K562 (cell line): ENCODE data around the gene PSMD4. TPM values are rescaled to one million over a fixed set of nuclear protein-coding genes. Genes with fewer than 3 reads are reported as not detected.

Experiments used
- CEBPB ChIP-seq: fragments of 450-650 bp; IDR thresholded peaks from 2 replicates; pipeline ENCODE4 v1.6.1; 2016; ENCODE audit warnings: missing genetic modification characterization, missing compliant biosample characterization
- ELF1 ChIP-seq: fragments of 200-800 bp; sonication (Bioruptor generic); IDR thresholded peaks from 2 replicates; pipeline ENCODE4 v1.6.1; 2016; ENCODE audit warnings: missing genetic modification characterization, missing compliant biosample characterization
- ESRRA ChIP-seq: fragments of 450-650 bp; IDR thresholded peaks from 2 replicates; pipeline ENCODE4 v1.6.1; 2014; ENCODE audit warnings: low read depth, mild to moderate bottlenecking, moderate library complexity, borderline replicate concordance
- GATAD2A ChIP-seq: fragments of 450-650 bp; IDR thresholded peaks from 2 replicates; pipeline ENCODE4 v1.6.1; 2017
- KLF10 ChIP-seq: fragments of 250-450 bp; sonication (Bioruptor Pico); IDR thresholded peaks from 2 replicates; pipeline ENCODE4 v1.6.1; 2021; ENCODE audit warnings: matching md5 sums
- NKRF ChIP-seq: fragments of 450-650 bp; IDR thresholded peaks from 2 replicates; pipeline ENCODE4 v1.6.1; 2016; ENCODE audit warnings: borderline replicate concordance
- NR0B1 ChIP-seq: fragments of 450-650 bp; IDR thresholded peaks from one replicate; pipeline ENCODE4 v1.6.1; 2018; ENCODE audit warnings: mild to moderate bottlenecking, moderate library complexity; ENCODE audit not compliant: partially characterized antibody
- NR4A1 ChIP-seq, 2 experiments: fragments of 250-450 bp in 1 of 2; fragments of 450-650 bp in 1 of 2; sonication (Bioruptor Pico) in 1 of 2; IDR thresholded peaks; 2 replicates each; pipeline versions ENCODE4 v1.4.0 to v1.6.1; 2016 to 2020; ENCODE audit warnings: mild to moderate bottlenecking in 2 of 2, missing compliant biosample characterization in 1 of 2, missing genetic modification characterization in 1 of 2, moderate library complexity in 1 of 2
- RBFOX2 ChIP-seq: fragments of 200-400 bp; formaldehyde crosslinking; IDR thresholded peaks from 2 replicates; pipeline ENCODE4 v1.6.1; 2017; ENCODE audit warnings: low read depth, mild to moderate bottlenecking, low read length, moderate library complexity
- RFX7 ChIP-seq: fragments of 250-450 bp; sonication (Bioruptor Pico); IDR thresholded peaks from 2 replicates; pipeline ENCODE4 v1.5.1; 2021; ENCODE audit warnings: mild to moderate bottlenecking
- RNF219 ChIP-seq: fragments of 250-450 bp; sonication (Bioruptor Pico); IDR thresholded peaks from 2 replicates; pipeline ENCODE4 v1.5.0; 2022; ENCODE audit warnings: mild to moderate bottlenecking
- SMARCA5 ChIP-seq: fragments of 450-650 bp; IDR thresholded peaks from 2 replicates; pipeline ENCODE4 v1.6.1; 2016
- SMARCB1 ChIP-seq: IDR thresholded peaks from 2 replicates; pipeline ENCODE4 v1.6.1; 2011; ENCODE audit warnings: improper control_type of control experiment, low read depth; ENCODE audit not compliant: insufficient read length
- SOX6 ChIP-seq: fragments of 450-650 bp; IDR thresholded peaks from 2 replicates; pipeline ENCODE4 v1.6.1; 2014; ENCODE audit warnings: mild to moderate bottlenecking
- TBL1XR1 ChIP-seq, 2 experiments: IDR thresholded peaks; 2 replicates each; pipeline ENCODE4 v1.6.1; 2012; ENCODE audit warnings: improper control_type of control experiment in 2 of 2, low read length in 2 of 2, mild to moderate bottlenecking in 1 of 2
- THAP7 ChIP-seq: fragments of 250-450 bp; sonication (Bioruptor Pico); IDR thresholded peaks from 2 replicates; pipeline ENCODE4 v1.5.0; 2021
- ZBTB43 ChIP-seq: sonication (generic); formaldehyde crosslinking; IDR thresholded peaks from 2 replicates; pipeline ENCODE4 v1.8.0; 2023; ENCODE audit warnings: mild to moderate bottlenecking, missing genetic modification reagents
- ZNF134 ChIP-seq: fragments of 250-450 bp; sonication (Bioruptor Pico); conservative IDR thresholded peaks from 2 replicates; pipeline ENCODE4 v1.4.0; 2020
- ZNF584 ChIP-seq: fragments of 200-800 bp; sonication (Bioruptor generic); IDR thresholded peaks from 2 replicates; pipeline ENCODE4 v1.6.1; 2016; ENCODE audit warnings: low read depth, mild to moderate bottlenecking, missing genetic modification characterization, missing compliant biosample characterization
- ZNF644 ChIP-seq: fragments of 200-800 bp; sonication (Bioruptor generic); IDR thresholded peaks from 2 replicates; pipeline ENCODE4 v1.6.1; 2016; ENCODE audit warnings: low read depth, missing genetic modification characterization, missing compliant biosample characterization
- polyA plus RNA-seq, 8 experiments: library from polyadenylated mRNA; depleted of rRNA in 4 of 8; stranded (reverse) in 5 of 8; unstranded in 3 of 8; fragments of >200 nt; fragmentation: Nextera tagmentation in 2 of 8; fragmentation: Illumina TruSeq in 1 of 8; extraction: Ambion mirVana in 2 of 8; extraction: Trizol in 1 of 8; gene quantifications; 2 replicates each; pipeline versions ENCODE4 v1.2.1 to v1.2.3, GENCODE V29; 2011 to 2014; ENCODE audit warnings: inconsistent platforms in 1 of 8, missing spikeins in 1 of 8
- total RNA-seq, 7 experiments: library from RNA; depleted of rRNA in 6 of 7; stranded (reverse); fragments of >200 nt in 6 of 7; fragmentation: Illumina TruSeq in 2 of 7; extraction: Trizol in 2 of 7; gene quantifications; 2 replicates each; pipeline versions ENCODE4 v1.2.1 to v1.2.3, GENCODE V29; 2011 to 2021; ENCODE audit warnings: low replicate concordance in 1 of 7

PSMD4 gene
- total and polyA plus RNA-seq, 9 of the 15 experiments (the other 6 are each of a cell fraction or from before 2014, with no cell fraction given) = 194 to 353 (median 295) TPM

- TF ChIP-seq ZBTB43 (CRISPR knock-in tag) (no peak), KLF10 (CRISPR knock-in tag) (no peak), ZNF584 (CRISPR knock-in tag) (no peak), ZNF134 (CRISPR knock-in tag) (no peak), NR0B1 (no peak), CEBPB (tag) (no peak), THAP7 (CRISPR knock-in tag) (no peak), ELF1 (tag) (peak; percentile 98), TBL1XR1 (IDR thresholded peaks at IDR 0.05; ENCODE audit: low read length in 2 of 2) (no peak; a peak in 1 of 4 replicates), SOX6 (no peak), NKRF (peak; percentile 56; the same call in 1 of the 2 replicates), ESRRA (0 out of 2 replicates have a peak, but pooled peaks have one; percentile 52), RBFOX2 (peak; percentile 93), ZNF644 (tag) (0 out of 2 replicates have a peak, but pooled peaks have one; percentile 72), RNF219 (CRISPR knock-in tag) (no peak), SMARCB1 (no peak), RFX7 (CRISPR knock-in tag) (no peak), NR4A1 (CRISPR knock-in tag; IDR thresholded peaks at IDR 0.05) (no peak), NR4A1 (tag; IDR thresholded peaks at IDR 0.05) (no peak), SMARCA5 (no peak), GATAD2A (peak; percentile 28; the same call in 1 of the 2 replicates)
Observed at GRCh38 chr1:151254217-151255213, at the start of gene PSMD4 (continued).
